T-helper 2 cell treated with Interferon-gamma antibody and Interleukin-4, amounts not matched to agents 5 μg/mL and 100 μg/mL, for 36 hours (primary cell): ENCODE results near the gene TMEFF2.

Experiments used
- DNase-seq: peaks from one replicate; pipeline ENCODE4 v3.0.0; 2021; ENCODE audit warnings: low spot score
- H3K27ac Mint-ChIP-seq: one replicate; pipeline ENCODE4 v1.8.0; 2021; ENCODE audit warnings: mild to moderate bottlenecking, mixed read lengths
- H3K27me3 Mint-ChIP-seq: one replicate; pipeline ENCODE4 v1.8.0; 2021; ENCODE audit warnings: low read depth, mixed read lengths
- H3K36me3 Mint-ChIP-seq: one replicate; pipeline ENCODE4 v1.8.0; 2021; ENCODE audit warnings: low read depth, mixed read lengths
- H3K4me1 Mint-ChIP-seq: one replicate; pipeline ENCODE4 v1.8.0; 2021; ENCODE audit warnings: low read depth, mixed read lengths
- H3K4me3 Mint-ChIP-seq: one replicate; pipeline ENCODE4 v1.8.0; 2022; ENCODE audit warnings: mild to moderate bottlenecking, moderate library complexity, mixed read lengths
- H3K9me3 Mint-ChIP-seq: one replicate; pipeline ENCODE4 v1.8.0; 2021; ENCODE audit warnings: mixed read lengths

TMEFF2 gene

GRCh38 chr2:191959209-191959608, 235.5 kb downstream of the TMEFF2 start:
- no peak overlapping the region for H3K27ac Mint-ChIP-seq
- H3K4me3 Mint-ChIP-seq: no peak overlapping the region
- no peaks in the 10 kb centered on the region for H3K9me3 Mint-ChIP-seq
- H3K36me3 Mint-ChIP-seq: no peaks in the 10 kb centered on the region
- peaks cover 9% of the 10 kb centered on the region for H3K27me3 Mint-ChIP-seq
- H3K4me1 Mint-ChIP-seq: no peaks in the 10 kb centered on the region
- no peak for DNase-seq

- H3K36me3 Mint-ChIP-seq: no peaks in the 10 kb centered on the region
- H3K27me3 Mint-ChIP-seq: peaks cover 9% of the 10 kb centered on the region
Measured at GRCh38 chr2:191957996-191958860, 236.5 kb downstream of the TMEFF2 start.

GRCh38 chr2:191954451-191954850, 240.3 kb downstream of the TMEFF2 start:
- H3K27ac Mint-ChIP-seq: no peak overlapping the region
- H3K4me3 Mint-ChIP-seq: no peak overlapping the region
- no peak for DNase-seq
- H3K27me3 Mint-ChIP-seq: peaks cover 9% of the 10 kb centered on the region
- H3K4me1 Mint-ChIP-seq: no peaks in the 10 kb centered on the region
- no peaks in the 10 kb centered on the region for H3K9me3 Mint-ChIP-seq
- H3K36me3 Mint-ChIP-seq: no peaks in the 10 kb centered on the region

More at GRCh38 chr2:191957996-191958860, 236.5 kb downstream of the TMEFF2 start:
- no peak for DNase-seq
- no peak overlapping the region for H3K27ac Mint-ChIP-seq
- no peaks in the 10 kb centered on the region for H3K9me3 Mint-ChIP-seq
- H3K4me3 Mint-ChIP-seq: no peak overlapping the region
- H3K4me1 Mint-ChIP-seq: no peaks in the 10 kb centered on the region

GRCh38 chr2:191952515-191953270, 242.0 kb downstream of the TMEFF2 start:
- Mint-ChIP-seq H3K9me3 (no peaks in the 10 kb centered on the region), H3K4me3 (no peak overlapping the region), H3K27me3 (peaks cover 4% of the 10 kb centered on the region), H3K27ac (no peak overlapping the region), H3K4me1 (no peaks in the 10 kb centered on the region), H3K36me3 (no peaks in the 10 kb centered on the region)
- DNase-seq: no peak

GRCh38 chr2:191951832-191952231, 242.9 kb downstream of the TMEFF2 start:
- Mint-ChIP-seq H3K36me3 (no peaks in the 10 kb centered on the region), H3K27me3 (peaks cover 4% of the 10 kb centered on the region), H3K4me1 (no peaks in the 10 kb centered on the region), H3K4me3 (no peak overlapping the region), H3K9me3 (no peaks in the 10 kb centered on the region), H3K27ac (no peak overlapping the region)
- DNase-seq: no peak

- DNase-seq: no peak
- Mint-ChIP-seq H3K36me3 (no peaks in the 10 kb centered on the region), H3K4me1 (no peaks in the 10 kb centered on the region), H3K27me3 (peaks cover 6% of the 10 kb centered on the region), H3K4me3 (no peak overlapping the region), H3K9me3 (no peaks in the 10 kb centered on the region), H3K27ac (no peak overlapping the region)
Measured at GRCh38 chr2:191951376-191951775, 243.4 kb downstream of the TMEFF2 start.

GRCh38 chr2:191950132-191950874, 244.4 kb downstream of the TMEFF2 start:
- peaks cover 6% of the 10 kb centered on the region for H3K27me3 Mint-ChIP-seq
- no peak overlapping the region for H3K27ac Mint-ChIP-seq
- no peaks in the 10 kb centered on the region for H3K9me3 Mint-ChIP-seq
- no peaks in the 10 kb centered on the region for H3K36me3 Mint-ChIP-seq
- DNase-seq: no peak
- no peaks in the 10 kb centered on the region for H3K4me1 Mint-ChIP-seq
- no peak overlapping the region for H3K4me3 Mint-ChIP-seq

- no peak overlapping the region for H3K4me3 Mint-ChIP-seq
Measured at GRCh38 chr2:191947235-191947634, 247.5 kb downstream of the TMEFF2 start.

GRCh38 chr2:191946471-191947182, 248.1 kb downstream of the TMEFF2 start:
- H3K4me3 Mint-ChIP-seq: no peak overlapping the region
- no peaks in the 10 kb centered on the region for H3K9me3 Mint-ChIP-seq
- peaks cover 6% of the 10 kb centered on the region for H3K27me3 Mint-ChIP-seq
- H3K4me1 Mint-ChIP-seq: no peaks in the 10 kb centered on the region
- no peak overlapping the region for H3K27ac Mint-ChIP-seq
- DNase-seq: no peak
- no peaks in the 10 kb centered on the region for H3K36me3 Mint-ChIP-seq

More at GRCh38 chr2:191947235-191947634, 247.5 kb downstream of the TMEFF2 start:
- Mint-ChIP-seq H3K4me1 (no peaks in the 10 kb centered on the region), H3K27me3 (peaks cover 6% of the 10 kb centered on the region), H3K36me3 (no peaks in the 10 kb centered on the region), H3K27ac (no peak overlapping the region), H3K9me3 (no peaks in the 10 kb centered on the region)
- no peak for DNase-seq

- no peak for DNase-seq
- H3K4me3 Mint-ChIP-seq: no peak overlapping the region
- H3K9me3 Mint-ChIP-seq: no peaks in the 10 kb centered on the region
- H3K36me3 Mint-ChIP-seq: no peaks in the 10 kb centered on the region
- no peaks in the 10 kb centered on the region for H3K4me1 Mint-ChIP-seq
- no peak overlapping the region for H3K27ac Mint-ChIP-seq
- peaks cover 6% of the 10 kb centered on the region for H3K27me3 Mint-ChIP-seq
Measured at GRCh38 chr2:191945623-191946022, 249.1 kb downstream of the TMEFF2 start.

- peaks cover 6% of the 10 kb centered on the region for H3K27me3 Mint-ChIP-seq
- H3K27ac Mint-ChIP-seq: no peak overlapping the region
- no peaks in the 10 kb centered on the region for H3K36me3 Mint-ChIP-seq
- no peaks in the 10 kb centered on the region for H3K4me1 Mint-ChIP-seq
- DNase-seq: no peak
- no peaks in the 10 kb centered on the region for H3K9me3 Mint-ChIP-seq
- no peak overlapping the region for H3K4me3 Mint-ChIP-seq
Measured at GRCh38 chr2:191942739-191943103, 252.0 kb downstream of the TMEFF2 start.

GRCh38 chr2:191942090-191942738, 252.5 kb downstream of the TMEFF2 start:
- H3K36me3 Mint-ChIP-seq: no peaks in the 10 kb centered on the region
- no peak overlapping the region for H3K27ac Mint-ChIP-seq
- DNase-seq: no peak
- H3K27me3 Mint-ChIP-seq: peaks cover 4% of the 10 kb centered on the region
- H3K9me3 Mint-ChIP-seq: no peaks in the 10 kb centered on the region
- H3K4me3 Mint-ChIP-seq: no peak overlapping the region
- no peaks in the 10 kb centered on the region for H3K4me1 Mint-ChIP-seq

GRCh38 chr2:191941376-191941929, 253.3 kb downstream of the TMEFF2 start:
- Mint-ChIP-seq H3K27me3 (peaks cover 3% of the 10 kb centered on the region), H3K4me3 (no peak overlapping the region), H3K27ac (no peak overlapping the region), H3K4me1 (no peaks in the 10 kb centered on the region), H3K36me3 (no peaks in the 10 kb centered on the region), H3K9me3 (no peaks in the 10 kb centered on the region)
- DNase-seq: no peak
